Muscle of leg (tissue), 11 donors: Measurements from ENCODE around the gene PLEKHA1. TPM values are rescaled to one million over a fixed set of nuclear protein-coding genes. Genes with fewer than 3 reads are reported as not detected.

ENCODE experiments used
- DNase-seq: peaks from one replicate; pipeline ENCODE4 v3.0.0; 2013
- H3K27ac ChIP-seq: one replicate; pipeline ENCODE4 v1.5.1; 2013; ENCODE audit warnings: mild to moderate bottlenecking, low read length, control low read depth
- H3K27me3 ChIP-seq: one replicate; pipeline ENCODE4 v1.6.1; 2013; ENCODE audit warnings: low read length; ENCODE audit not compliant: control insufficient read depth, insufficient read depth
- H3K36me3 ChIP-seq: one replicate; pipeline ENCODE4 v1.6.1; 2013; ENCODE audit warnings: low read length; ENCODE audit not compliant: control insufficient read depth, insufficient read depth
- H3K4me1 ChIP-seq: one replicate; pipeline ENCODE4 v1.6.1; 2013; ENCODE audit warnings: low read length; ENCODE audit not compliant: control insufficient read depth, insufficient read depth
- H3K4me3 ChIP-seq: one replicate; pipeline ENCODE4 v1.5.1; 2013; ENCODE audit warnings: low read length, control low read depth
- H3K9me3 ChIP-seq: replicated peaks from 2 replicates; pipeline ENCODE4 v1.6.1; 2013; ENCODE audit warnings: low read depth, low read length; ENCODE audit not compliant: control insufficient read depth
- WGBS: methylation state at CpG from one replicate; pipeline ENCODE4 v1.1.5; 2013; ENCODE audit warnings: missing lambda C conversion rate; ENCODE audit not compliant: insufficient coverage; 5-methylcytosine and 5-hydroxymethylcytosine counted together
- polyA plus RNA-seq, 8 donors: library from polyadenylated mRNA; unstranded; fragments of 120-200 nt; gene quantifications; one replicate each; pipeline versions ENCODE4 v1.2.1 to v1.2.3, GENCODE V29; 2013; ENCODE audit warnings: inconsistent platforms in 1 of 8, low replicate concordance in 1 of 8; ENCODE audit not compliant: insufficient read length in 8 of 8, insufficient read depth in 1 of 8
- total RNA-seq: library from RNA; stranded (reverse); fragments of 120-200 nt; gene quantifications from one replicate; pipeline ENCODE4 v1.2.4, GENCODE V29; 2013

The PLEKHA1 gene
- total and polyA plus RNA-seq, 9 donors = 22.0 to 36.3 (median 29.9) TPM

GRCh38 chr10:122361046-122361445 is 13.5 kb upstream of the PLEKHA1 start:
- 90% methylated on average over 1 of the region's 1 CpG for WGBS
- Histone ChIP-seq H3K27me3 (no peaks in the 10 kb centered on the region), H3K36me3 (no peaks in the 10 kb centered on the region), H3K4me3 (no peak overlapping the region), H3K9me3 (peaks cover 4% of the 10 kb centered on the region), H3K27ac (no peak overlapping the region), H3K4me1 (no peaks in the 10 kb centered on the region)
- DNase-seq = no peak

- Histone ChIP-seq H3K27me3 (no peaks in the 10 kb centered on the region), H3K4me1 (no peaks in the 10 kb centered on the region), H3K4me3 (no peak overlapping the region), H3K36me3 (no peaks in the 10 kb centered on the region), H3K9me3 (peaks cover 4% of the 10 kb centered on the region), H3K27ac (no peak overlapping the region)
- WGBS = 93% methylated on average over 3 of the region's 4 CpGs
- DNase-seq = no peak
Observed at GRCh38 chr10:122362031-122362592, 12.4 kb upstream of the PLEKHA1 start.

GRCh38 chr10:122362621-122363020 is 11.9 kb upstream of the PLEKHA1 start:
- Histone ChIP-seq H3K36me3 (no peaks in the 10 kb centered on the region), H3K27me3 (no peaks in the 10 kb centered on the region), H3K27ac (no peak overlapping the region), H3K4me3 (no peak overlapping the region), H3K4me1 (no peaks in the 10 kb centered on the region), H3K9me3 (peaks cover 4% of the 10 kb centered on the region)
- no peak for DNase-seq
- 64% methylated on average over 2 of the region's 2 CpGs for WGBS

- Histone ChIP-seq H3K4me3 (no peak overlapping the region), H3K27me3 (no peaks in the 10 kb centered on the region), H3K4me1 (peaks cover 2% of the 10 kb centered on the region), H3K9me3 (peaks cover 4% of the 10 kb centered on the region), H3K36me3 (no peaks in the 10 kb centered on the region), H3K27ac (no peak overlapping the region)
- no peak for DNase-seq
- WGBS = 87% methylated on average over 2 of the region's 2 CpGs
Observed at GRCh38 chr10:122363311-122363710, 11.2 kb upstream of the PLEKHA1 start.

- peaks cover 2% of the 10 kb centered on the region for H3K9me3 ChIP-seq
- H3K36me3 ChIP-seq = no peaks in the 10 kb centered on the region
- H3K27ac ChIP-seq = no peak overlapping the region
- WGBS = 61% methylated on average over 6 of the region's 6 CpGs
- peaks cover 8% of the 10 kb centered on the region for H3K4me1 ChIP-seq
- no peak overlapping the region for H3K4me3 ChIP-seq
- H3K27me3 ChIP-seq = no peaks in the 10 kb centered on the region
- DNase-seq = no peak
Observed at GRCh38 chr10:122363722-122364463, 10.6 kb upstream of the PLEKHA1 start.

- DNase-seq = peak; percentile 88
- H3K4me1 ChIP-seq = peaks cover 23% of the 10 kb centered on the region
- no peak overlapping the region for H3K4me3 ChIP-seq
Observed at GRCh38 chr10:122368502-122369254, 5.8 kb upstream of the PLEKHA1 start.

GRCh38 chr10:122373108-122373507 is 1.4 kb upstream of the PLEKHA1 start:
- H3K4me3 ChIP-seq = no peak overlapping the region
- no peaks in the 10 kb centered on the region for H3K9me3 ChIP-seq
- peaks cover 31% of the 10 kb centered on the region for H3K4me1 ChIP-seq
- H3K27me3 ChIP-seq = peaks cover 4% of the 10 kb centered on the region
- H3K36me3 ChIP-seq = no peaks in the 10 kb centered on the region
- DNase-seq = no peak
- no peak overlapping the region for H3K27ac ChIP-seq
- WGBS = 93% methylated on average over 2 of the region's 4 CpGs

More at GRCh38 chr10:122368502-122369254, 5.8 kb upstream of the PLEKHA1 start:
- Histone ChIP-seq H3K27me3 (peaks cover 4% of the 10 kb centered on the region), H3K9me3 (no peaks in the 10 kb centered on the region), H3K36me3 (no peaks in the 10 kb centered on the region), H3K27ac (peak overlapping the region; percentile 85)
- 23% methylated on average over 10 of the region's 13 CpGs for WGBS

- Histone ChIP-seq H3K27me3 (peaks cover 4% of the 10 kb centered on the region), H3K4me1 (peaks cover 26% of the 10 kb centered on the region), H3K9me3 (no peaks in the 10 kb centered on the region), H3K4me3 (peak overlapping the region; percentile 68), H3K27ac (peak overlapping the region; percentile 84), H3K36me3 (no peaks in the 10 kb centered on the region)
- WGBS = 11% methylated on average over 10 of the region's 13 CpGs
- peak; percentile 54 for DNase-seq
Observed at GRCh38 chr10:122373721-122374120, 787 bp upstream of the PLEKHA1 start.

GRCh38 chr10:122374859-122375678 is 561 bp downstream of the PLEKHA1 start:
- peak; percentile 77 for DNase-seq
- under 1% methylated on average over 88 of the region's 89 CpGs for WGBS
- Histone ChIP-seq H3K36me3 (peaks cover 8% of the 10 kb centered on the region), H3K4me3 (peak overlapping the region; percentile 84), H3K27me3 (peaks cover 2% of the 10 kb centered on the region), H3K27ac (peak overlapping the region; percentile 86), H3K9me3 (no peaks in the 10 kb centered on the region), H3K4me1 (peaks cover 16% of the 10 kb centered on the region)
